GM23248 (cell line): ENCODE measurements around the gene HRH3.

ENCODE experiments used
- EZH2 ChIP-seq: fragments of 200-600 bp; sonication (generic); IDR thresholded peaks from 2 replicates; pipeline ENCODE4 v1.6.1; 2018; ENCODE audit warnings: antibody characterized with exemption, mild to moderate bottlenecking; ENCODE audit not compliant: insufficient read depth, poor library complexity, severe bottlenecking
- EZH2phosphoT487 ChIP-seq: fragments of 200-600 bp; sonication (generic); IDR thresholded peaks from 2 replicates; pipeline ENCODE4 v1.6.1; 2018; ENCODE audit warnings: antibody characterized with exemption, moderate library complexity, mild to moderate bottlenecking, low read depth; ENCODE audit not compliant: insufficient read depth

DNA sequence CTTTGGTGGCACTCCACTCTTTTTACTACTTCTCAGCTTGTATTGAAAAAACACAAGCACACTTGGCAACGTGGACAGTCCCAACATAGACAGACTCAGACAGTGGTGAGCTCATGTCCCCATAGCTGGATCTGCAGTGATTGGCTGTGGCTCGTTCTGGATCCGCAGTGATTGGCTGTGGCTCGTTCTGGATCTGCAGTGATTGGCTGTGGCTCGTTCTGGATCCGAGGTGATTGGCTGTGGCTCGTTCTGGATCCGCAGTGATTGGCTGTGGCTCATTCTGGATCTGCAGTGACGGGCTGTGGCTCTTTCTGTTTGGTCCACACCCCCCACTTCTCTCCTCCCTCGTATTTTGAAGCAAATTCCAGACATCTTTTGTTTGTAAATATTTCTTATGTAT, 46.3 kb upstream of the HRH3 start:
- TF ChIP-seq EZH2 (no peak), EZH2phosphoT487 (no peak)
